HepG2 (cell line): Measurements from ENCODE around the gene TLK1. TPM values are rescaled to one million over a fixed set of nuclear protein-coding genes. Genes with fewer than 3 reads are reported as not detected.

Source experiments
- ATAC-seq: fragments of 200-7000 bp; cut with Tn5 transposase; 3 replicates; pipeline ENCODE4 v1.9.1; 2020; ENCODE audit warnings: mild to moderate bottlenecking, moderate library complexity
- BruUV-seq: library from RNA; stranded (reverse); fragments of 400-500 nt; replicated peaks from 2 replicates; lab custom pipeline; 2021; lab: Mats Ljungman, UMichigan
- CTCF ChIA-PET: fragments of 300-600 bp; formaldehyde crosslinking; extraction: SDS; loops from one replicate; lab custom pipeline; 2021; ENCODE audit warnings: low total read pairs, inconsistent platforms, low intra/inter-chr PET ratio; lab: Yijun Ruan, JAX
- POLR2A ChIA-PET: fragments of 350-600 bp; sonication (Branson Sonifier 250); formaldehyde crosslinking; loops from one replicate; lab custom pipeline; 2020; ENCODE audit warnings: antibody characterized with exemption, inconsistent platforms; lab: Yijun Ruan, JAX
- DNase-seq: peaks from one replicate; pipeline ENCODE4 v3.0.0-alpha.2; 2015; ENCODE audit warnings: low spot score
- FAIRE-seq: peaks from 3 replicates; lab custom pipeline; 2011; peaks lifted over from hg19 to GRCh38; lab: Jason Lieb, UNC
- H2AFZ ChIP-seq: one replicate; pipeline ENCODE4 v1.6.1; 2011; ENCODE audit warnings: low read length, inconsistent platforms
- H3K27ac ChIP-seq: fragments of 300-600 bp; 3 replicates; pipeline ENCODE4 v1.8.0; 2011; ENCODE audit warnings: mixed run types, mild to moderate bottlenecking, mixed read lengths, low read length, inconsistent platforms; ENCODE audit not compliant: insufficient read depth; ENCODE audit errors: extremely low read length
- H3K27me3 ChIP-seq, 2 experiments: fragments of 200-600 bp in 1 of 2; 2 replicates in 1 of 2; 3 replicates in 1 of 2; pipeline versions ENCODE4 v1.6.0 to v1.8.0; 2011; ENCODE audit warnings: low read length in 2 of 2, mild to moderate bottlenecking in 2 of 2, moderate library complexity in 2 of 2, inconsistent platforms in 1 of 2; ENCODE audit not compliant: insufficient read depth in 2 of 2, control insufficient read depth in 1 of 2
- H3K36me3 ChIP-seq, 2 experiments: fragments of 200-600 bp in 1 of 2; replicated peaks in 1 of 2; 2 replicates in 1 of 2; 3 replicates in 1 of 2; pipeline versions ENCODE4 v1.5.1 to v1.8.0; 2011; ENCODE audit warnings: low read length in 2 of 2, inconsistent platforms in 1 of 2; ENCODE audit not compliant: insufficient read depth in 2 of 2, control insufficient read depth in 1 of 2
- H3K4me1 ChIP-seq: 2 replicates; pipeline ENCODE4 v1.5.1; 2012; ENCODE audit warnings: low read length, inconsistent platforms; ENCODE audit not compliant: insufficient read depth
- H3K4me2 ChIP-seq: 2 replicates; pipeline ENCODE4 v1.6.0; 2011; ENCODE audit warnings: low read depth, low read length, inconsistent platforms
- H3K4me3 ChIP-seq, 3 experiments: fragments of 200-600 bp in 1 of 3; sonication (generic), shearing (Covaris generic) in 1 of 3; replicated peaks in 1 of 3; 2 replicates each; pipeline ENCODE4 v1.5.1; 2011 to 2016; ENCODE audit warnings: low read length in 3 of 3, inconsistent platforms in 2 of 3, low read depth in 2 of 3, mild to moderate bottlenecking in 2 of 3, control low read depth in 1 of 3, mixed read lengths in 1 of 3; ENCODE audit not compliant: insufficient read depth in 1 of 3
- H3K79me2 ChIP-seq: one replicate; pipeline ENCODE4 v1.6.1; 2011; ENCODE audit warnings: low read length, inconsistent platforms; ENCODE audit not compliant: insufficient read depth
- H3K9ac ChIP-seq: 2 replicates; pipeline ENCODE4 v1.6.0; 2011; ENCODE audit warnings: mild to moderate bottlenecking, low read depth, low read length, inconsistent platforms; ENCODE audit not compliant: insufficient read depth
- H3K9me3 ChIP-seq: 2 replicates; pipeline ENCODE4 v1.5.1; 2012; ENCODE audit warnings: mild to moderate bottlenecking, low read length
- H4K20me1 ChIP-seq: 2 replicates; pipeline ENCODE4 v1.6.0; 2011; ENCODE audit warnings: inconsistent platforms, mild to moderate bottlenecking, low read length, moderate library complexity; ENCODE audit not compliant: insufficient read depth
- CC2D1A ChIP-seq: sonication (generic); formaldehyde crosslinking; IDR thresholded peaks from 2 replicates; pipeline ENCODE4 v1.8.1; 2023; ENCODE audit warnings: mild to moderate bottlenecking, missing genetic modification reagents
- FOSL2 ChIP-seq: sonication (generic); formaldehyde crosslinking; IDR thresholded peaks from 2 replicates; pipeline ENCODE4 v1.4.0; 2020; ENCODE audit warnings: missing genetic modification reagents
- GATAD2A ChIP-seq: IDR thresholded peaks from 2 replicates; pipeline ENCODE4 v1.6.1; 2016
- HNF4A ChIP-seq: sonication (generic); formaldehyde crosslinking; IDR thresholded peaks from 2 replicates; pipeline ENCODE4 v1.4.0; 2020; ENCODE audit warnings: missing genetic modification reagents
- KDM2A ChIP-seq: sonication (generic); formaldehyde crosslinking; IDR thresholded peaks from 2 replicates; pipeline ENCODE4 v1.4.0; 2020; ENCODE audit warnings: low read depth, missing genetic modification reagents, borderline replicate concordance
- KLF16 ChIP-seq, 2 experiments: sonication (generic) in 1 of 2; formaldehyde crosslinking in 1 of 2; IDR thresholded peaks; 2 replicates each; pipeline versions ENCODE4 v1.6.1 to v1.8.0; 2016 to 2023; ENCODE audit warnings: missing genetic modification reagents in 2 of 2, missing compliant biosample characterization in 1 of 2
- MZF1 ChIP-seq: sonication (generic); formaldehyde crosslinking; IDR thresholded peaks from 2 replicates; pipeline ENCODE4 v1.8.1; 2023; ENCODE audit warnings: mild to moderate bottlenecking, missing genetic modification reagents, borderline replicate concordance
- PHF8 ChIP-seq: sonication (generic); formaldehyde crosslinking; IDR thresholded peaks from 2 replicates; pipeline ENCODE4 v1.5.0; 2020; ENCODE audit warnings: missing genetic modification reagents
- REXO4 ChIP-seq: sonication (generic); formaldehyde crosslinking; IDR thresholded peaks from 2 replicates; pipeline ENCODE4 v1.8.0; 2022; ENCODE audit warnings: missing genetic modification reagents, mild to moderate bottlenecking, borderline replicate concordance
- RNF219 ChIP-seq: sonication (generic); formaldehyde crosslinking; IDR thresholded peaks from 2 replicates; pipeline ENCODE4 v1.5.0; 2020; ENCODE audit warnings: mild to moderate bottlenecking, missing genetic modification reagents
- SIN3A ChIP-seq: IDR thresholded peaks from 2 replicates; pipeline ENCODE4 v1.6.1; 2011; ENCODE audit warnings: low read depth, mild to moderate bottlenecking, control low read depth, low read length, borderline replicate concordance
- SOX5 ChIP-seq: IDR thresholded peaks from 2 replicates; pipeline ENCODE4 v1.6.1; 2016; ENCODE audit warnings: borderline replicate concordance
- YY1 ChIP-seq: IDR thresholded peaks from 2 replicates; pipeline ENCODE4 v1.6.1; 2011; ENCODE audit warnings: low read length, low read depth, moderate library complexity, mild to moderate bottlenecking; ENCODE audit not compliant: insufficient read depth, insufficient replicate concordance
- ZBTB42 ChIP-seq: sonication (generic); formaldehyde crosslinking; IDR thresholded peaks from 2 replicates; pipeline ENCODE4 v1.5.0; 2020; ENCODE audit warnings: mild to moderate bottlenecking, missing genetic modification reagents
- ZBTB49 ChIP-seq: sonication (generic); formaldehyde crosslinking; IDR thresholded peaks from 2 replicates; pipeline ENCODE4 v1.4.0; 2020; ENCODE audit warnings: missing genetic modification reagents, borderline replicate concordance
- ZNF207 ChIP-seq: fragments of 450-650 bp; IDR thresholded peaks from 2 replicates; pipeline ENCODE4 v1.6.1; 2016; ENCODE audit warnings: antibody characterized with exemption, borderline replicate concordance
- ZNF274 ChIP-seq: sonication (generic); formaldehyde crosslinking; IDR thresholded peaks from 2 replicates; pipeline ENCODE4 v1.5.1; 2020; ENCODE audit warnings: mild to moderate bottlenecking, missing genetic modification reagents
- ZNF629 ChIP-seq: sonication (generic); formaldehyde crosslinking; conservative IDR thresholded peaks from 2 replicates; pipeline ENCODE4 v1.5.0; 2020; ENCODE audit warnings: missing genetic modification reagents
- WGBS: methylation state at CpG from one replicate; pipeline ENCODE4 v1.1.6; 2017; ENCODE audit warnings: low lambda C conversion rate; 5-methylcytosine and 5-hydroxymethylcytosine counted together
- in situ Hi-C: cut with HindIII; loops from 2 replicates; pipeline ENCODE4 v1.10.0; 2017; ENCODE audit warnings: low pct_unique_long_range_greater_than_20kb; ENCODE audit not compliant: extremely low pct_ligation_motif_present
- intact Hi-C: fragments of 100-400 bp; cut with micrococcal nuclease; formaldehyde crosslinking; loops from one replicate; pipeline ENCODE4 v1.10.0; 2022; ENCODE audit not compliant: unreplicated experiment
- polyA plus RNA-seq, 8 experiments: library from polyadenylated mRNA; depleted of rRNA in 3 of 8; stranded (reverse) in 7 of 8; unstranded in 1 of 8; fragments of >200 nt; fragmentation: Illumina TruSeq in 4 of 8; extraction: Trizol in 4 of 8; gene quantifications; 2 replicates each; pipeline versions ENCODE4 v1.2.1 to v1.2.3, GENCODE V29; 2011 to 2016; ENCODE audit warnings: low read depth in 4 of 8, missing spikeins in 1 of 8, mixed read lengths in 1 of 8; ENCODE audit not compliant: insufficient read depth in 1 of 8
- total RNA-seq, 5 experiments: library from RNA; depleted of rRNA; stranded (reverse); fragments of >200 nt; fragmentation: Illumina TruSeq; extraction: Trizol; gene quantifications; 2 replicates each; pipeline ENCODE4 v1.2.3, GENCODE V29; 2016; ENCODE audit warnings: low read depth in 1 of 5

Gene TLK1
- total and polyA plus RNA-seq, 2 of the 13 experiments (the other 11 are each of a cell fraction or from before 2014, with no cell fraction given), result 16.8 to 28.7 TPM

DNA sequence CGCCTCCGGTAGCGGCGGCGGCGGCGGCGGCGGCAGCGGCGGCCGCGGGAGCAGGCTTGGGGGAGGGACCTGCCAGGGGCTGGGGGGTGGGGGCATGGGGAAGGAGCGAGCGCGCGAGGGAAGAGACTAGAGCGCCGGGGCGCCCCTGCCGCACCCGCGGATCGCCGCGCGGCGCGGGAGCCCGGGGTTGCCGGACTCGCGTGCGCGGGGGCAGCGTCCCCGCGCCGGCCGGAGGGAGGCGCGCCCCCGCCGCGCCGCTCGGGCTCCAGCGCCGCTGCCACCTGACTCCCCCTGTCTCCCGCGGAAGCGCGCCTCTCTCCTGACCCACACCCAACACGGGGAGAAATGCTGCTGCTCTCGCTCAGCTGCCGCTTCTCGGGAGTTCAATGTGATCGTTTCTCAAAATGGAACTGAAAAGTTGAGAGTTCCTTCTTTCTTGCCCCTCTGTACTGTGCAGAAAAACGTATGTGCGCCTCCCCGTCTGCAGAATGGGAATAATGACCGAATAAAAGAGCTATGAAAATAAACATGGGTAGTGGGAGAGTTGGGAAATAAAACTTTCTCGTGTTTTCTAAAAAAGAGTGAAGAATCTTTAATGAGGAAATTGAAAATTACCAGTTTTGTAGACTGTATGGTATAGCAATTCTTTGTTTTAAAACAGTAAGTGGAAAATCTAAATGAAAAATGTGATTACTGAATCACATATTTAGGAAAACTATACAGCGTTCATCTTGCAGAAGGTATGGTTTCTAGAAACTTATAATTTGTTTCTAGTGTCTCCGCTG is 455 bp upstream of the TLK1 start (continued):
- TF ChIP-seq CC2D1A (no peak), REXO4 (no peak), YY1 (peak; percentile 20), MZF1 (no peak), ZBTB42 (CRISPR knock-in tag) (no peak), SIN3A (peak; percentile 77; the same call in 1 of the 2 replicates), KLF16 (CRISPR knock-in tag; IDR thresholded peaks at IDR 0.05) (peak in 1 of 2 experiments; percentile 52; a peak in 1 of 4 replicates), SOX5 (CRISPR knock-in tag) (0 out of 2 replicates have a peak, but pooled peaks have one; percentile 12), GATAD2A (CRISPR knock-in tag) (peak; percentile 49), KDM2A (CRISPR knock-in tag) (peak; percentile 41)
- TF ChIP-seq, all 625 proteins: peak for 64

- H3K79me2 ChIP-seq, result peaks cover 61% of the 10 kb centered on the region
- FAIRE-seq (no peak), DNase-seq (peak; percentile 66), ATAC-seq (peak; percentile 63)
- under 1% methylated on average over 38 of the region's 38 CpGs for WGBS
- H2AFZ ChIP-seq, result no peak overlapping the region
- no peaks in the 10 kb centered on the region for H3K36me3 ChIP-seq
- peak overlapping the region; percentile 96 for H3K27ac ChIP-seq
- peaks cover 60% of the 10 kb centered on the region for H3K4me1 ChIP-seq
- in situ Hi-C loops (loop anchor here (5.0 to 10.0 kb wide), 3 partner anchors 187 to 445 kb away; partner anchors contain the start of gene SP5), intact Hi-C loops (loop anchor here (1.0 to 5.0 kb wide), 4 partner anchors 72 to 273 kb away; partner anchors contain the start of genes DCAF17 and METTL8)
- ChIA-PET CTCF (no interaction called here), POLR2A (interaction anchor here (0.7 to 3.3 kb wide), 11 partner anchors 8 to 274 kb away, joined by 3 to 24 read pairs (median 6); partner anchors contain the start of genes DCAF17, GORASP2 and METTL8)
- H3K27me3 ChIP-seq, result no peaks in the 10 kb centered on the region; a peak in 1 of 5 replicates
- peaks cover 45% of the 10 kb centered on the region for H4K20me1 ChIP-seq
- H3K4me2 ChIP-seq, result peak overlapping the region; percentile 84
- H3K9me3 ChIP-seq, result no peaks in the 10 kb centered on the region
- H3K4me3 ChIP-seq, result peak overlapping the region; percentile 73 to 91 (median 90)
- BruUV-seq, result no TSS peak
- peak overlapping the region; percentile 95 for H3K9ac ChIP-seq
- TF ChIP-seq ZNF274 (no peak), ZNF207 (no peak), PHF8 (CRISPR knock-in tag) (peak; percentile 54), RNF219 (CRISPR knock-in tag) (peak; percentile 38; the same call in 1 of the 2 replicates), HNF4A (CRISPR knock-in tag) (peak; percentile 62), ZBTB49 (CRISPR knock-in tag) (no peak), FOSL2 (CRISPR knock-in tag) (no peak; the same call in 1 of the 2 replicates), ZNF629 (no peak)
Observed at GRCh38 chr2:171159372-171160118, 1.1 kb downstream of the TLK1 start.
